Transverse colon (tissue), 4 donors: ENCODE results near the gene TGFBR3L.

ENCODE experiments used
- EP300 ChIP-seq: sonication (generic); formaldehyde crosslinking; IDR thresholded peaks from one replicate; pipeline ENCODE4 v1.6.1; 2017; ENCODE audit warnings: antibody characterized with exemption, low read depth
- POLR2A ChIP-seq: fragments of 450-650 bp; IDR thresholded peaks from one replicate; pipeline ENCODE4 v1.6.1; 2016; ENCODE audit warnings: antibody characterized with exemption, mild to moderate bottlenecking, moderate library complexity
- POLR2AphosphoS5 ChIP-seq, 3 donors: sonication (generic); formaldehyde crosslinking; IDR thresholded peaks; one replicate each; pipeline ENCODE4 v1.6.1; 2016; ENCODE audit warnings: antibody characterized with exemption in 3 of 3
- TF ChIP-seq, protein P1 (sequence below), 5 experiments: fragments of 200-600 bp in 3 of 5; fragments of 450-650 bp in 2 of 5; sonication (generic) in 3 of 5; IDR thresholded peaks; 1 replicate in 2 of 5; 2 replicates in 3 of 5; pipeline ENCODE4 v1.5.1; 2016 to 2017; ENCODE audit warnings: antibody characterized with exemption in 5 of 5, inconsistent platforms in 3 of 5, mild to moderate bottlenecking in 2 of 5, moderate library complexity in 1 of 5

DNA sequence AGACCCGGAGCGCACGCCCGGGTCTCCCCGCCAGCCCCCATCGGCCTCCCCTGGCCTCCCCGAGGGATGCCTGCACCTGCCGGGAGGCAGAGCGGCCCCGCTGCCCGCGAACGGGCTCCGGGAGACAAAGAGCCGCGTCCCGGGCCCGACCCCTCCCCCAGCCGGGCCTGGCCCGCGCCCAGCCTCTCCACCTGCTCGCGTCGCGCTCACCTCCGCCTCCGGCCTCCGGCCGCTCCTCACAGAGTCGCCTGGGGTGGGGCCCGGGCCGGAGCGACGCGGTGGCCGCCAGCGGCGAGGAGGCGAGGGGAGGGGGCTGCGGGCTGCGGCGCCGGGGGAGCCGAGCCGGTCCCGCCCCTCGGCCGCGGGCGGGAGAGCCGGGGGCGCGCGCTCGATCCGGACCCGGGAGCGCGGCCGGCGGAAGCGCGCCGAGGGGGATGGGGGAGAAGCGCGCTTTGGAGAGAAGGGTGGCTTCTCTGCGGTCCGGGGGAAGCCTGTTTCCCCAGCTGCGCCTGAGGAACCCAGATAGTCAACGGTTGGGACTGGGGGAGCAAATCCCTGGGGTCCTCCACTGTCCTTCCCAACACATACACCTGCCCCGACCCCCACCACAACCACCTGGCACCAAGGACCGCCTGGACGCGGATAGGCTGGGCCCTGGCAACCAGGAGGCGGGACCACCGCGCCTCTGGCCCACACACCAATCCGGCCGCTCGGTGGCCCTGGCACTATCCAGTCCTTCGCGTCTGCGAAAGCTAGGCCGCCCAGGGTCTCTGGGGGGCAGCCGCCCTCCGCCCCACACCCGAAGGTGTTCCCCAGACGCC is 40.3 kb upstream of the TGFBR3L start, which contains the start of gene PRR36:
- TF ChIP-seq POLR2AphosphoS5 (IDR thresholded peaks at IDR 0.05) (no peak), POLR2A (no peak), EP300 (no peak)
- TF ChIP-seq, protein P1, sequence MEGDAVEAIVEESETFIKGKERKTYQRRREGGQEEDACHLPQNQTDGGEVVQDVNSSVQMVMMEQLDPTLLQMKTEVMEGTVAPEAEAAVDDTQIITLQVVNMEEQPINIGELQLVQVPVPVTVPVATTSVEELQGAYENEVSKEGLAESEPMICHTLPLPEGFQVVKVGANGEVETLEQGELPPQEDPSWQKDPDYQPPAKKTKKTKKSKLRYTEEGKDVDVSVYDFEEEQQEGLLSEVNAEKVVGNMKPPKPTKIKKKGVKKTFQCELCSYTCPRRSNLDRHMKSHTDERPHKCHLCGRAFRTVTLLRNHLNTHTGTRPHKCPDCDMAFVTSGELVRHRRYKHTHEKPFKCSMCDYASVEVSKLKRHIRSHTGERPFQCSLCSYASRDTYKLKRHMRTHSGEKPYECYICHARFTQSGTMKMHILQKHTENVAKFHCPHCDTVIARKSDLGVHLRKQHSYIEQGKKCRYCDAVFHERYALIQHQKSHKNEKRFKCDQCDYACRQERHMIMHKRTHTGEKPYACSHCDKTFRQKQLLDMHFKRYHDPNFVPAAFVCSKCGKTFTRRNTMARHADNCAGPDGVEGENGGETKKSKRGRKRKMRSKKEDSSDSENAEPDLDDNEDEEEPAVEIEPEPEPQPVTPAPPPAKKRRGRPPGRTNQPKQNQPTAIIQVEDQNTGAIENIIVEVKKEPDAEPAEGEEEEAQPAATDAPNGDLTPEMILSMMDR (IDR thresholded peaks at IDR 0.05), result no peak
